Superior temporal gyrus (tissue), 1 donor: ENCODE measurements around the gene CCDC174.

ENCODE experiments used
- DNase-seq: peaks from one replicate; pipeline ENCODE4 v3.0.0-alpha.2; 2016; ENCODE audit errors: extremely low spot score

Gene CCDC174

DNA sequence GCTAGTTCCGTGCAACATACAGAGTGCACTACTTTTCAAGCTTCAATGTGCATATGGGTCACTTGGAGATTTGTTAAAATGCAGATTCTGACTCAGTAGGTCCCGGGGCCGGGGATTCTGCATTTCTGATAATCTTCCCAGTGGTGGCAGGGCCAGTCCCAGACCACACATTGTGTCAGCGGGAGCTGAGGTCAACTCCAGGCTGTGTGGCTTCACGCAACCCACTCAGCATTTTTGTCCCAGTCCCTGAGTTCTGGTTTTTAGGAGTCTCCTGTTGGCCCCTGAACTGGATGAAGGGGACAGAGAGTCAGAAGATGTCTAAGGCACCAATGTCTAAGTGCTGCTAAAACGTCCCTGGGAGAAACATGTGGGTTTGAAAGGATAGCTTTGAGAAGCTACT, 26.1 kb upstream of the CCDC174 start:
- no peak for DNase-seq

DNA sequence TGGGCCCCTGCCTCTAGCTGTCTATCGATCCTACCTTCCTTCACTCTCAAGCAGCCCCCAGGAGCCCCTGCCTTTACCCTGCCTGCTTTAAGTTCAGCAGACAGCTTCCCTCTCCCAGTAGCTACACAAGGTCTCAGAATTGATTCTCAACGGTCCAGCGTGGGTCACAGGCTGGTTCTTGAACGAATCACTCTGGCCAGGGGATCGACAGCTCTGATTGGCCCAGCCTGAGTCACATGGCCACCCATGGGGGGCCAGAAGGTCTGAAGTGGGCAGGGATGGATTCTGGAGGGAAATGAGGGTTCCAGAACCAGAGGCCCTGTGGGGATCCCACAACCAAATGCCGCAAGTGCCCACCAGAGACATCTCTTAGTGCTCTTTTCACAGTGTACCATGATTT, 23.7 kb upstream of the CCDC174 start:
- DNase-seq, result no peak

DNA sequence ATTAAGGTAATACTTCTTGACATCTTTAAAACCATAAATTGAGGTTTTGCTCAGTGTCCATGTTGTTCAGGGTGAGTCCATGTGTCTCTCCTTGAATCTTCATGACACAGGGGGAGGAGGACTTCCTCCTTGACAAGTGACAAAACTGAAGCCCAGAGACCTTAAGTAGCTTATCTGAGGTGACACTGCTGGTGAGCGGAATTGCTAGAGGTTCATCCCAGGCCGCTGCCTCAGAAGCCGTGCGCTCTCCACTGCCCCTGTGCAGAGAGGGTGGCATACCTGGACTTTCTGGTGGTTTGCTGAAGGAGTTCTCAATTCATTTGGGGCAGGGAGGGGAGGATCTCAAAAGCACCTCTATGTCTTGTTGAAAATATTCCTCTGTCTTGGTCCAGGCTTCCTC, 23.2 kb upstream of the CCDC174 start:
- DNase-seq, result no peak

DNA sequence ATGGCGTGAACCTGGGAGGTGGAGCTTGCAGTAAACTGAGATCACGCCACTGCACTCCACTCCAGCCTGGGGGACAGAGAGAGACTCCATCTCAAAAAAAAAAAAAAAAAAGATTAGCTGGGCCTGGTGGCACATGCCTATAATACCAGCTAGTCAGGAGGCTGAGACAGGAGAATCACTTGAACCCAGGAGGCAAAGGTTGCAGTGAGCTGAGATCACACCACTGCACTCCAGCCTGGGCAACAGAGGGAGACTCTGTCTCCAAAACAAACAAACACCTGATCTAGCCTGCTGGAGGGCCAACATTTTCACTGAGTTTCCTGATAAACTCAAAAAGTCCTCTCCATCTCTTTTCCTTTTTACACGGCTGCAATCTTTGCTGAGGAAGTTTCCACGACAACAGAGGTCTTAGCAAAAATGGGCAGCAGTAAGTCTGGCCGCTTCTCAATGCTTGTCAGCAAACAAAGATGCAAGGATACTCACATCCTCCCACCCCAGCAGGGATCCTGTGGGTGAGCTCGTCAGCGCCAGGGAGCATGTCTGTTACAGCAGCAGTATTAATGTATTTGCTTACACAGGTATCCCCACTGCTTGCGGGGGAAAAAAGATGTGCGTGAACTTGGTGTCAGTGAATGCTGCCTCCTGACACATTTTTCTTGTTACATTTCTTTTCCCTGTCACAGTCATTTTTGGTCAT, 21.0 kb upstream of the CCDC174 start:
- DNase-seq, result no peak

DNA sequence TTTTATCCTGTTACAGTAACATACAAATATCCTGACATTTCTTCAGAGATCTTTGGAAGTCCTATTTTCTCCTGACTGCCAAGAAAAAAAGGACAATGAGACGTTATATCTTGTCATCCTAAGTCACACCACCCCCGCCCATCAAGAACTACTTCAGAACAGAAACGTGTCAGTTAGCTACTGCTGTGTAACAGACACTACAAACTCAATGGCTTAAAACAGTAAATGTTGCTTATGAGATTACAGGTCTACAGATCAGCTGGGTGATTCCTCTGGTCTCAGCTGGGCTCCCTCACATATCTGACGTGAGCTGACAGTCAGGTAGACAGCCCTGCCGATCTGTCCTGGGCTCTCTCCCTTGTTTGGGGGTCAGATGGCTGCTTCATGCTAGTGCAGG, 20.5 kb upstream of the CCDC174 start:
- no peak for DNase-seq

DNA sequence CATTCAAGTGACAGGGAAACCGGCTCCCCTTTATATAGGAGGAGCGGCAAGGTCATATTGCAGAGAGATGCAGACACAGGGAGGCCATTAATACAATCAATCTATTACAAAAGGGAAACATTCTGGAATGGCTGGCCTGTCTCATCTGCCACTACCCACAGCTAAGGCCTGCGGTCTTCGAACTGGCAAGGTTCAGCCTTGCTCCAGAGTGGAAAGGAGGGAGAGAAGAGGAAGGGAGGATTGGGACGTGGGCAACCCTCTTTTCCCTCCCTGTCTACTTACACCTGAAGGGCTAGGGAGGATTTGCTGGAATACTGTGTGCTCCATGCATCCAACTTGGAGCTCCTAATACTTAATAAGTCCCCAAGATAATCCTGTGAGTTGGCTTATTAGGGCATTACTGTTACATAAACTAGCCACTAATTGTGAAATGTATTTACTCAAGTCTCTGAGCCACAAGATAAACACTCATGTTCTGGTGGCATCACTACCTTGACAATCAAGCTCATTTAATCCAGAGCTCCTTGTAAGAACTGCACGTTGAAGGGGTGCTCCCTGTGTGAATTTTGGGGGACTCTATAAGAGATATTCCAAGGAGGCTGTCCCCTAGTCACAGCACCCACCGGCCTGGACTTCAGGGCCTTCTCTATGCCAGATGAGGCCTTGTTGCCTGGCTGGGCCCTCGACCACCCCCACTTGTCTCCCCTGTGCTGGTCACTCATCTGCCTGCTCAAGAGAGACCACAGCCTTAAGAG, 19.7 kb upstream of the CCDC174 start:
- no peak for DNase-seq

DNA sequence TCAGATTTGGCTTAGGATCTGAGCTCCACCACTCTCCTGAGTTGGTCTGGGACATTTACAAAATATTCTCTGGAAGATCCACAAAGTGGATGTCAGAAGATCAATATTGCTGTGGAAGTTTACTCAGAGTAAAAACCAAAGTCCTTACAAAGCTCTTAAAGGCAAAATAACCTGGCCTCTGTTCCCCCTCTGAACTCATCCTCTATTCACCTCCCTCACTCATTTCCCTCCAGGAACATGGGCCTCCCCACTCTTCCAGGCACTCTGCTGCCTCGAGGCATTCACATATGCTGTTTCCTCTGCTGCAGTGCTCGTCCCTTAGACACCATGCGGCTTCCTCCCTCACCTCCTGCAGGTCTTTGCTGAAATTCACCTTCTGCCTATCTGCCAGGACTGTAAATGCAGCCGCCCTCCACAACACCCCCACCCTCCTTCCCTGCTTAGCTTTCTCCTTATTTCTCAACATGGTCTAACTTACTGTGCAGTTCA, 19.1 kb upstream of the CCDC174 start:
- DNase-seq, result no peak

DNA sequence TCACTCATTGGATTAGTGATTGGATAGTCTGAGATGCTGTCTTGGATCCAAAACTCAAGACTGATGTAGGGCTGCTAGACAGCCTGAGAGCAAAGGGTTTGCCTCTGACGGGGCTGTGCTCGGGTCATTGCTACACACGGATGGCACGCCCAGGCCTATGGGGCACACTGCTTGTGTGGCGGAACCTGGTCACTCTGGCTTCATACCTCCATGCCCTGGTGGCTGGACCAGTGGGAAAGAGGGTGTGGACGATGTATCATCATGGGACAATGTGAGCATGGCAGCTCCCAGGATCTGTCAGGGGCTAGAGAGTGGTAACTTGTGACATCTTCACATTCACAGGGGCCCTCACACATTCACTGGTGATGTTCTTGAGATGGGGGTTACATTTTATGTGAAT, 18.1 kb upstream of the CCDC174 start:
- DNase-seq, result no peak

DNA sequence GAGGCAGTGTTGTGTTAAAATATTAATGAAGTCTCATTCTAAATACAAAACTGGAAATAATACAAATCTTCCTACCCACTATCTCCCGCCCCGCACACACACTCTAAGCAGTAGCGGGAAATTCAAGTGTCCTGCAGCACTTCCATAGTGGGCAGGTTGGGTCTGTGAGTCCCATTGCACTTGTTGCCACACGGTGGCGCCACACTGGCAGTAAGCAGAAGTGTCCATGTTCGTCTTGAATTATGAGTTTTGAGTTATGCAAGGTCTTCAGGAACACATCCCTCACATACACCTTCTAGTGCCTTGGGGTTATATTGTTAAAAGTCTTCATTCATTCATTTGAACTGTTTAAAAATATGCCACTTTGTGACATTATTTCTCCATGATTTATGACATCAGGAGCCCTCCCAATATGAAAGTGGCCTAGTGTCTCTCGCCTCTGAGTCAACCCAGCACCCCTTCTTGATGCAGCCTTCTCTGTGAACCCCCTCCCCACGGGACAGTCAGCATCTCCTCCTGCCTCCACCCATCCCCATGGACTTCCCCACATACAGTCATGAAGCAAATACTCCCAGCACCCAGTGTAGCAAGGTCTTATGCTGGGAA, 17.6 kb upstream of the CCDC174 start:
- peak; percentile 26 for DNase-seq

DNA sequence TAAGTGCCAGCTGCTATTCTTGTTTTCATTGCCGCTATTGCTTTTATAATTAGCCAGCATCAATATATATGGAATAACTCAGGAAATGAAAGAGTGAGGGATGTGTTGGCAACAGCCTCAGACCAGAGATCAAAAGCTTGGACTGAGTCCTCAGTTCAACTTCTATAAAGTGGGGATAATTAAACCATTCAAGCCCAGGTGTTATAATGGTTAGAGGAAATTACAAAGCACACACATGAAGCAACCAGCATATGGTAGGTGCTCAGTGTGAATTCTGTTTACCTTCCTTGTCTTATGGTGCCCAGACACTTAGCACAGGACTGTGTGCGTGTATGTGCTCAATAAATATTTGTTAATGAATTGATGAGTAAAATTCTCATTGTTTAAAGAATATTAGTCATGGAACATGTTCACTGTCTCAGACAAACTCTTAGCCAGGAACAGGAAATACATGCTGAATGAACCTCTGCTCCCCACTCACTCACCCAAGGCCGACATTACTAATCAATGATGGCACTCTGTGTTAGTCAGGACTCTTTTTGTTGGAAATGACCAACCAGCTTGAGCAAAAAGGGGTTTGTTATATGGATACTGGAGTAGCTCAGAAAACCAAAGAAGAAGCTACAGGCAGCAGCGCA, 16.7 kb upstream of the CCDC174 start:
- no peak for DNase-seq

DNA sequence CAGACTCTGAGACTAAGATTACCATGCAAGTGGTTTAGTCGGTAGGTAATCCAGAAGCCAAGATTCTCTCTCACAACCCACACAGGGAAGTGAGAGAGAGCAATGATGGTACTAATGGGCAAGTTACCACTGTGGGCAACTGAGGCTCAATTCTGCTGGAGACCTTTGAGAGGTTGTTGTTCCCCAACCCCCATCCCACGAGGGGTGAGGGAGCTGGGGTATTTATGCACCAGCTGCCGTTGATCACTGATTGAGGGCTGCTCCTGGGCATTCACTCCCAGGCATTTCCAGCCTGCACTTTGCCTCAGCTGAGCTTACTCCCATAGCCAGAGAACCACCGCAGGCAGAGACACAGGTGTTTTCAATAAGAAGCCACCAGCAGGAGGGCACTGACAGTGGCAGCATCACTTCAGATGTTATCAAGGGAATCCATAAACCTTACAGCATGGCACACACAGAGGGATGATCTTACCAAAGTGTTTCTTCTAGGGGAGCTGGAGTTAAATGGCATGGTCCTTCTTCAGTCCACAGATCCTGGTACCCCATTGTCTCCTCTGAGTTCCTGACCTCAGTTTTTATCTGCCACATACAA, 15.0 kb upstream of the CCDC174 start:
- DNase-seq, result no peak

DNA sequence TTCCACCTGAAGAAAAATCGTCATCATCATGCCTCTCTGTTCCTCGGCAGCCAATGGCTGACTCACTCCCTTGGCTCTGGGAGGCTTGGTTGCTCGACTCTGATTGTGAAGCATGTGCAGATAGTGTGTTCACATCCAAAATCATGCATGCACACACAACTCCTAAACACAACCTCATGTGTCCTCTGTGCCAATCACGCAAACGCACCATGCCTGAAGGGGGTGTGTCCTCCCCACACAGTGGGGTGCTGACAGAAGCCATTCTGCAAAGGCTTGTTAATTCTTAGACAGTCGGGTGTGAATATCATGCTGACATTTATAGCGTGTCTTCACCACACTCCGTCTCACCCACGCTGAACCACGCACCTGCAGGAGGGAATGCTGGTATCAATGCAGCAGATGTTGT, 11.4 kb upstream of the CCDC174 start:
- peak; percentile 32 for DNase-seq

DNA sequence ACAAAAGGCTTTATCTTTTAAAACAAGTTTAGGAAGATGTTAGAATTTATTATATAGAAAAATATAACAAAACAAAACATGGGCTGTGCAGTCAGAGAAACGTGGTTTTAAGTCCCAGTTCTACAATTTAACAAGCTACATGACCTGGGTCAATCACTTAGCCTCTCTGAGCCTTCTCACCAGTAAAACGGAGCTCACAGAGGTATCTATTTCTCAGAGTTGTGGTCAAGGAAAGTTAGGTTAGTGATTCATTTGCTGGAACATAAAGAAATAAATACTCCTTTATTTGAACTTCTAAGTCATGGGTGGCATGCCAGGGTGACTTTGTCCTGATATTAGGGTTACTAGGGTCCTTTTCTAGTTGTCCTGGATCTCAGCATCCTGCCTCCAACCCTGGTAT, 10.8 kb upstream of the CCDC174 start:
- DNase-seq, result no peak

DNA sequence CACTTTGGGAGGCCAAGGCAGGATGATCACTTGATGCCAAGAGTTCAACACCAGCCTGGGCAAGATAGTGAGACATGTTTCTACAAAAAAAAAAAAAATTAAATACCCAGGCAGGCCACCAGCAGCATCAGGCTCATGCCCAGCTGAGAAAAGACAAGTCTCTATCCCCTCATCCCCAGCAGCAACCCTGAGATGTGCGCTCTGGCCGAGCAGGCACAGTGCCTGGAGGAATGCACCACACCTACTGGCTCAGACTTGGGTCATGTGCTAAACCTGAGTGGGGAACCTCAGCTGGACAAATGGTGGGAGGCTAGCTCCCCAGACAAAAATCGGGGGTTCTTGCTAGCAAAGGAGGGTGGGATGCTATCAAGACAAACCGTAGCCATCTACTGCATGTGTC, 10.2 kb upstream of the CCDC174 start:
- DNase-seq, result no peak

DNA sequence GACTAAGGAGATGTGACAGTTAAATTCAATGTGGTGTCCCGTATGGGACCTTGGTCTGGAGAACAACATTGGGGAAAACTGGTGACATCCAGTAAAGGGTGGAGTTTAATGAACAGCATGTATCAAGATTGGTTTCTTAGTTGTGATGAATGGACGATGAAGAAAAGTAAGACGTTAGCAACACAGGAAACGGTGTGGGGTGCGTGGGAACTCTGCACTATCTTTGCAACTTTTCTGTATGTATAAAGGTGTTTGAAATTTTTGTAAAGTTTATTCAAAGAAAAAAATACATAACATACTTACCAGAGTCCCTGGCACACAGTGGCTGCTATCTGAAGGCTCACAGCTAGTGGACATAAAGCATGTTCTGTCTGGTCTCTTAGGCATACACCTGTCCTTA, 6.1 kb upstream of the CCDC174 start:
- no peak for DNase-seq

DNA sequence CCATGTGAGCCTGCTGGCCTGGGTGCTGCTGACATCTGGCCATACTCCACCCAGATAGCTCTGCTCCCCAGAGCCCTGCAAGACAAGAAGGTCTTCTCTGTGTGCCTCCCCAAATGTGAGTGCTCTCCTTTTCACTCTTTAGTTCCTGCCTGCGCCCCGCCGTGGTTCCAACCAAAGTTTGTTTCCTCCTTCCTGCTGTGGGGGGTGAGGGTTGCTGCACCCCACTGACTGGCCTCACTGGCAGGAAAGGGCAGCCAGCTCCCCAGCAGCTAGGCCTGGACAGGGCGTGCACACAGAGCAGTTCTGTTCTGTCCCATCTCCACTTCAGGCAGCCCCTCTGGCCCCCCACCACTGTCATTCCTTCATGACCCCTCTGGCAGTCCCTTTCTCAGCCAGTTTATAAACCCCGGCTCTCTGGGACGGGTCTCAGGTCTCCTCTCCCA, 5.4 kb upstream of the CCDC174 start:
- no peak for DNase-seq

DNA sequence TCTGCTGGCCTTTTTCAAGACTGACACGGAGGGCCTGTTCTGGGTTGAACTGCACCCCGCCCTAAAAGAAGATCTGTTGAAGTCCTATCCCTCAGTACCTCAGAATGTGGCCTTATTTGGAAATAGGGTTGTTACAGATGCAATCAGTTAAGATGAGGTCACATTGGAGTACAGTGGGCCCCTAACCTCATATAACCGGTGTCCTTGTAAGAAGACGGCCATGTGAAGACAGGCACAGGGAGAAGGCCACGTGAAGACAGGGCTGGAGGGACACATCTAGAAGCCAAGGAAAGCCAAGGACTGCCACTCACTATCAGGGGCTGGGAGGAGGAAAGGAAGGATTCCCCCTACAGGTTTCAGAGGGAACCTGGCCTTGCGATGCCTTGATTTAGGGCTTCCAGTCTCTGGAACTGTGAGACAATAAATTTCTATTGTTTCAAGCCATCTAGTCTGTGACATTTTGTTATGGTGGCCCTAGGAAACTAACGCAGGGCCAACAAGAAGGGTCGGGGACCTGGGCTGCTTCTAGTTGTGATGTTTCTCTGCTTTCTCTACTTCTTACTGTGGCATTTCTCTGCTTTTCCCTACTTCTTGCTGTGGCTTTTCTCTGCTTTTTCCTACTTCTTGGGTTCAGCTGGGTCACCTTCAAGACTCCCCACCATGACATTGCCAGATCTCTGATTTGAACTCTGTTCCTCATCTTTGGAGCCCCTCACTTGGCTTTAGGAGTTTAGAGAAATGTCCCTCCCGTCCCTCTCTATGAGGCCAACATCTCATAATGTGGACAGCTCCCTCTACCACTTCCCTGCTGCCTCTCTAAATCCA, 4.8 kb upstream of the CCDC174 start:
- no peak for DNase-seq

DNA sequence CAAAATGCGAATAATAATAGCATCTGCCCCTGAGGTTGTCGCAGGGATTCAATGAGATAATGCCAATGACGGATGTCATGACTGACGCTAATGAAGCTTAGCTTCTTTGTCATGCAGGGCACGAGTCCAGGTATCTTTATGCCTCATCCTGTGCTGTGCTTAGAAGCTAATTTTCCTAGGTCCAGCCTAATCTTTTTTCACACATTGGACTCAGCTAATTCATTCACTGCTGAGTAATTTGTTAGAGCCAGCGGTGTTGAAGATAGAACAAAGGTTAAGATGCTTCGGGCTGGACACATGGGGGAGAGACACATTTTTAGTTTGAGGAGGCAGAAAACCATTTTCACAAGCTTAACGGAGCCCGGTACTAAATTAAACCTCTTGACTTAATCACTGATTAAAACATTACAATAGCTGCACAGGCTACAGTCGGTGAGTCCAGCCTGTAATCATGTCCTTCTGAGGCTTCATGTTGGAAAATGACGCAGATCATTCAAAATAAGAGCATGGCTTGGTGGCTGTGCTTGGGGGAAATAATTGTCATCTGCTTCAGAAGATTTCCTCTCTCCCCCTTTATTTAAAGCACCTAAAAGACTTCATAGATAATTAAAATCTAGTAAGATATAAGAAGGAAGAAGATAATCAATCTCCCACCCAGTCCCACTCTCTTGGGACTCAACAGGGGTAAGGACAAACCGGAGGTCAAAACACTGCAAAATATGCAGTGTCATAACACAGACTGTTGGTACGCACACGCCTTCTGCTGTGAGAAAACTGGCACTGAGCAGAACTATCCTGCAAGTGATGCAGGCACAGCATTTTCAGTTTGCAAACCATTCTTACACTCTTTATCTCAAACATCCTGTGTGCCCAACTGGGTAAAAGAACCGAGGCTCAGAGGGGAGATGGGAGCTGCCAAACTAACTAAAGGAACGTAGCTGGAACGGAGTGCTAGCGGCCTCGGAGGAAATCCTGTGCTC, 3.3 kb upstream of the CCDC174 start:
- DNase-seq, result no peak

DNA sequence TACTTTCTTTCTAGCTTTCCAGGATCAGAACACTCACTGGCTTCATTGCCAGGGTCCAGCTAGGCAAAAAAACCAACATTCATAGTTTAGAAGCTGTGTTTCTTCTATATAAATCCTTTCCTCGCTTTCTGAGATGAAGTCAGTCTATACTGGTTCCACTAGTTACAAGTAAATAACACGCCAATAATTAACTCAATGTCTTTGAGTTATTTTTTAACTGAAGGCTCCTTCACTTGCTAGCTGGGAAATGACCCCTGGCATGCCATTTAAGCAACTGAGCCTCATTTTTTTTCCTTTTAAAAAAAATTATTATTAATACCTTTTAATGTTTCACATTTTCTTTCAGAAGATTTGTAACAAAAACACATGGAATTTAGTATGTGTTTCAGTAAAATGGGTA, 2.1 kb upstream of the CCDC174 start:
- DNase-seq, result no peak

DNA sequence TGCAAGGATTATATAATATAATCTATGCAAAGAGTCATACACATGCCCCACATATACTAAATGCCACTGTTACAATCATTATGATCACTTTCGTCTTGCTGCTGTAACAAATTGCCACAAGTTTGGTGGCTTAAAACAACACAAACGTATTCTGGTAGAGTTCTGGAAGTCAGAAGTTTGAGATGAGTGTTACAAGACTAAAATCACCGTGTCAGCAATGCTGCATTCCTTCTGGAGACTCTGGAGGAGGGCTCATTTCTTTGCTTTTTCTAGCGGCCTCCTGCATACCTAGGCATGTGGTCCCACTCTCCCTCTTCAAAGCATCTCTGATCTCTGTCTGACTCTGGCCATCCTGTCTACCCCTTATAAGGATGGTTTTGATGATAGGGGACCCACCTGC, 1.4 kb upstream of the CCDC174 start:
- DNase-seq, result no peak
